ES-I3 (cell line): ENCODE measurements around the gene TJP3.

Experiments
- H3K36me3 ChIP-seq: 2 replicates; pipeline ENCODE4 v1.6.1; 2013; ENCODE audit warnings: mild to moderate bottlenecking, low read length, control low read depth, moderate library complexity; ENCODE audit not compliant: insufficient read depth
- H3K4me1 ChIP-seq: 2 replicates; pipeline ENCODE4 v1.6.1; 2013; ENCODE audit warnings: mild to moderate bottlenecking, control low read depth, low read length; ENCODE audit not compliant: insufficient read depth
- H3K9ac ChIP-seq: 2 replicates; pipeline ENCODE4 v1.6.1; 2013; ENCODE audit warnings: low read depth, mild to moderate bottlenecking, low read length, moderate library complexity
- H3K9me3 ChIP-seq: 2 replicates; pipeline ENCODE4 v1.6.1; 2013; ENCODE audit warnings: mild to moderate bottlenecking, low read length, moderate library complexity; ENCODE audit not compliant: control insufficient read depth, insufficient read depth

The TJP3 gene

DNA sequence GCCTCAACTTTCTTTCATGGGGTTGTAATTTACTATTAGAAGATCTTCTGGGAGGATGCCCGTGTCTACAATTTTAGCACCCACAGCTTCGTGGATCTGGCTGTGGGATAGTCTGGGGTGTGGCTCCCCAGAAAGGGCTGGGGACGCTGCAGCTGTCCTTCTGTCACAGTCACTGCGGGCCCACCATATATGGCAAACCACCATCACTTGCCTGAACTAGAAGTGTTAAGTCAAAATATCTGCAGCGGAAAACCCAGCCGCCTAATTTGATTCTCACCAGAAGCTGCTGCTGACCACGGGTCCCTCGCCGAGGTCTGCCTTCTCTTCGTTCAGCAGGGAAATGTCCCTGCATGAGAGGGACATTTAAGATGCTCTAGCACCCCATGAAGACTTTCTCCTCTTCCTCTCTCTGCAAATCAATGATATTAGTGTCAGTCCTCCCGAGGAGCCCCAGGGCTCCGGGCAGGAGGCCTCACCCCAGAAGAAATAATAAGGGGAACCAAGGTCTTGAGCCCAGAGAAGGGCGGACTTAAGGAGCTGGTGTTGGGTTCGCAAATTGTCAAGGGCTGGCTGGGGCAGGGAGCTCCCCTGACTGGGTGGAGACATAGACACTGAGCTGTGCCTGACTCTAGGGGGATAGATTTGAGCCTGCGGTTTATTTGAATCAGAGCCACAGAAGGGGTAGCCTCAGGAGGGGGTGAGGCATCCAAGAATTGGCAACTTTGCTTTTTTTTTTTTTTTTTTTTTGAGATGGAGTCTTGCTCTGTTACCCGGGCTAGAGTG, 81.0 kb downstream of the TJP3 start:
- H3K9ac ChIP-seq, result no peak overlapping the region
- no peaks in the 10 kb centered on the region for H3K4me1 ChIP-seq
- no peaks in the 10 kb centered on the region for H3K36me3 ChIP-seq
- H3K9me3 ChIP-seq, result no peaks in the 10 kb centered on the region

DNA sequence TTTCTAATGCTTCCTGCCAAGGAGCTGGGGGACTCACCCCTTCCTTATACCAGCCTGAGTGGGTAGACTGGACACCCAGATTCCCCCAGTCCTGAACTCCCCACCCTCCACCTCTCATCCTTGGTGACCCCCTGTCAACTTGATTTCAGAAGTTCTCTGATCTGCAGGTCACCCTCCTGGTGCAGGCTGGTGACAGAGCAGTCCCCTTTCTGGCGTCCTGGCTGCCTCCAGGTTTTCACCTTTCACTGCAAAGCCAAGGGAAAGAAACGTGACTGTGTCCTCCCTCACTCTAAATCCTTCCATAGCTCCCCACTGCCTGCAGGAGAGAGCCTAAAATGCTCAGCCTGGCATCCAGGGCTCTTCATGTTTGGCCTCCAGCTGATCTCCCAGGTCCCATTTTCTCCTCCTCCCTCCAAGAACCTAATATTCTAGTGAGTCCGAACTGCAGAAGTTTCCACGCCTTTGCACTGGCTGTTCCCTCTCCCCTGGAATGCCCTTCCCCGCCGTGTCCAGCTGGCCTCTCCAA, 82.1 kb downstream of the TJP3 start:
- Histone ChIP-seq H3K4me1 (no peaks in the 10 kb centered on the region), H3K36me3 (no peaks in the 10 kb centered on the region), H3K9me3 (no peaks in the 10 kb centered on the region), H3K9ac (no peak overlapping the region)

DNA sequence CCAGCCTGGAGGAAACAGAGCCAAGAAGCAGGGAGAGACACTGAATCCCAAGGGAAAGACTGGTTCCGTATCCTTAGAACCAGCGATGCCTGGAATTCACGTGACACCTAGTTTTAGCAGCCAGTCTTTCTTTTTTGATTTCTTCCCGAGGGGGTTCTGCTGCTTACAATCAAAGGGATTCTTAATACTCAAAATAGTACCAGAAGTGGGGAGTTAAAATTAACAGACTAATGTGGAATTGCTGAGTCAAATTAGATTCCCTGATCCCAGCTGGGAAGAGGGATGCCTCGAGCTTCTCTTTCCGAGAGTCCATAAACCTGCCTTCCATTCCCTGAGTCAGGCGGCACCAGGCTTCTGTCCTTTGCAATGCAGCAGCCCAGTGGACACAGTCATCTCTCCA, 82.8 kb downstream of the TJP3 start:
- Histone ChIP-seq H3K9ac (no peak overlapping the region), H3K9me3 (no peaks in the 10 kb centered on the region), H3K4me1 (no peaks in the 10 kb centered on the region), H3K36me3 (no peaks in the 10 kb centered on the region)

GRCh38 chr19:3792114-3792513, 83.9 kb downstream of the TJP3 start:
- no peak overlapping the region for H3K9ac ChIP-seq
- H3K4me1 ChIP-seq, result no peaks in the 10 kb centered on the region
- peaks cover 5% of the 10 kb centered on the region; the same call in 1 of the 2 replicates for H3K9me3 ChIP-seq
- no peaks in the 10 kb centered on the region for H3K36me3 ChIP-seq

GRCh38 chr19:3793799-3794198, 85.6 kb downstream of the TJP3 start:
- no peaks in the 10 kb centered on the region for H3K4me1 ChIP-seq
- no peaks in the 10 kb centered on the region; the same call in 1 of the 2 replicates for H3K36me3 ChIP-seq
- H3K9ac ChIP-seq, result no peak overlapping the region
- peaks cover 7% of the 10 kb centered on the region; the same call in 1 of the 2 replicates for H3K9me3 ChIP-seq

GRCh38 chr19:3796358-3796757, 88.2 kb downstream of the TJP3 start:
- Histone ChIP-seq H3K36me3 (no peaks in the 10 kb centered on the region; the same call in 1 of the 2 replicates), H3K9ac (no peak overlapping the region), H3K9me3 (peaks cover 7% of the 10 kb centered on the region; the same call in 1 of the 2 replicates), H3K4me1 (no peaks in the 10 kb centered on the region)

- Histone ChIP-seq H3K9me3 (peaks cover 7% of the 10 kb centered on the region; the same call in 1 of the 2 replicates), H3K9ac (no peak overlapping the region), H3K36me3 (no peaks in the 10 kb centered on the region; the same call in 1 of the 2 replicates), H3K4me1 (no peaks in the 10 kb centered on the region)
Observed at GRCh38 chr19:3798137-3798536, 90.0 kb downstream of the TJP3 start.
